HepG2 (cell line): ENCODE measurements around the gene DYNC2LI1. TPM values are rescaled to one million over a fixed set of nuclear protein-coding genes. Genes with fewer than 3 reads are reported as not detected.
A peak's percentile ranks its signal among the peaks of the same experiment; 100 is the strongest.

Experiments used
- CCAR2 ChIP-seq: fragments of 200-400 bp; formaldehyde crosslinking; optimal IDR thresholded peaks from 2 replicates; pipeline ENCODE3; 2018; ENCODE audit warnings: low read depth, mild to moderate bottlenecking, low read length, moderate library complexity
- FLYWCH1 ChIP-seq: sonication (generic); formaldehyde crosslinking; IDR thresholded peaks from 2 replicates; pipeline ENCODE4 v1.8.1; 2023; ENCODE audit warnings: mild to moderate bottlenecking, missing genetic modification reagents
- NFKB2 ChIP-seq: sonication (generic); formaldehyde crosslinking; IDR thresholded peaks from 2 replicates; pipeline ENCODE4 v1.4.0; 2020; ENCODE audit warnings: missing genetic modification reagents, borderline replicate concordance
- ONECUT2 ChIP-seq: sonication (generic); formaldehyde crosslinking; IDR thresholded peaks from 2 replicates; pipeline ENCODE4 v1.4.0; 2020; ENCODE audit warnings: missing genetic modification reagents
- POLR2A ChIP-seq, 2 experiments: IDR thresholded peaks; 2 replicates each; pipeline ENCODE4 v1.6.1; 2011; ENCODE audit warnings: low read depth in 2 of 2, low read length in 2 of 2, mild to moderate bottlenecking in 1 of 2, moderate library complexity in 1 of 2; ENCODE audit not compliant: insufficient read depth in 1 of 2
- SP1 ChIP-seq, 2 experiments: fragments of 450-650 bp in 1 of 2; sonication (generic) in 1 of 2; formaldehyde crosslinking in 1 of 2; IDR thresholded peaks; 2 replicates each; pipeline versions ENCODE4 v1.4.0 to v1.6.1; 2016 to 2020; ENCODE audit warnings: missing genetic modification reagents in 1 of 2
- ZBTB20 ChIP-seq: sonication (generic); formaldehyde crosslinking; IDR thresholded peaks from 2 replicates; pipeline ENCODE4 v1.8.1; 2023; ENCODE audit warnings: missing genetic modification reagents, low read depth, mild to moderate bottlenecking, borderline replicate concordance
- ZNF143 ChIP-seq: sonication (generic); formaldehyde crosslinking; IDR thresholded peaks from 2 replicates; pipeline ENCODE4 v1.4.0; 2020; ENCODE audit warnings: missing genetic modification reagents
- ZNF160 ChIP-seq: sonication (generic); formaldehyde crosslinking; IDR thresholded peaks from 2 replicates; pipeline ENCODE4 v1.8.0; 2022; ENCODE audit warnings: mild to moderate bottlenecking, inconsistent platforms, missing genetic modification reagents
- ZNF235 ChIP-seq: sonication (generic); formaldehyde crosslinking; IDR thresholded peaks from 2 replicates; pipeline ENCODE4 v1.8.1; 2023; ENCODE audit warnings: mild to moderate bottlenecking, missing genetic modification reagents, borderline replicate concordance
- ZNF7 ChIP-seq: IDR thresholded peaks from 2 replicates; pipeline ENCODE4 v1.6.1; 2016; ENCODE audit warnings: missing biosample characterization, missing genetic modification reagents
- polyA plus RNA-seq, 8 experiments: library from polyadenylated mRNA; depleted of rRNA in 3 of 8; stranded (reverse) in 7 of 8; unstranded in 1 of 8; fragments of >200 nt; fragmentation: Illumina TruSeq in 4 of 8; extraction: Trizol in 4 of 8; gene quantifications; 2 replicates each; pipeline versions ENCODE4 v1.2.1 to v1.2.3, GENCODE V29; 2011 to 2016; ENCODE audit warnings: low read depth in 4 of 8, missing spikeins in 1 of 8, mixed read lengths in 1 of 8; ENCODE audit not compliant: insufficient read depth in 1 of 8
- total RNA-seq, 5 experiments: library from RNA; depleted of rRNA; stranded (reverse); fragments of >200 nt; fragmentation: Illumina TruSeq; extraction: Trizol; gene quantifications; 2 replicates each; pipeline ENCODE4 v1.2.3, GENCODE V29; 2016; ENCODE audit warnings: low read depth in 1 of 5
- TF ChIP-seq, protein P1 (sequence below): sonication (generic); formaldehyde crosslinking; IDR thresholded peaks from 2 replicates; pipeline ENCODE4 v1.8.0; 2022; ENCODE audit warnings: mild to moderate bottlenecking, missing genetic modification reagents, moderate library complexity
- TF ChIP-seq, protein P2 (sequence below): sonication (generic); formaldehyde crosslinking; IDR thresholded peaks from 2 replicates; pipeline ENCODE4 v1.4.0; 2020; ENCODE audit warnings: missing genetic modification reagents
- TF ChIP-seq, protein P3 (sequence below): sonication (generic); formaldehyde crosslinking; IDR thresholded peaks from 2 replicates; pipeline ENCODE4 v1.5.0; 2020; ENCODE audit warnings: missing genetic modification reagents
- TF ChIP-seq, protein P4 (sequence below): sonication (generic); formaldehyde crosslinking; IDR thresholded peaks from 2 replicates; pipeline ENCODE4 v1.4.0; 2020; ENCODE audit warnings: low read depth, mild to moderate bottlenecking, missing genetic modification reagents
- TF ChIP-seq, protein P5 (sequence below): sonication (generic); formaldehyde crosslinking; IDR thresholded peaks from 2 replicates; pipeline ENCODE4 v1.8.1; 2023; ENCODE audit warnings: mild to moderate bottlenecking, missing genetic modification reagents

The DYNC2LI1 gene
- total and polyA plus RNA-seq, 2 of the 13 experiments (the other 11 are each of a cell fraction or from before 2014, with no cell fraction given): 16.9 to 23.2 TPM

DNA sequence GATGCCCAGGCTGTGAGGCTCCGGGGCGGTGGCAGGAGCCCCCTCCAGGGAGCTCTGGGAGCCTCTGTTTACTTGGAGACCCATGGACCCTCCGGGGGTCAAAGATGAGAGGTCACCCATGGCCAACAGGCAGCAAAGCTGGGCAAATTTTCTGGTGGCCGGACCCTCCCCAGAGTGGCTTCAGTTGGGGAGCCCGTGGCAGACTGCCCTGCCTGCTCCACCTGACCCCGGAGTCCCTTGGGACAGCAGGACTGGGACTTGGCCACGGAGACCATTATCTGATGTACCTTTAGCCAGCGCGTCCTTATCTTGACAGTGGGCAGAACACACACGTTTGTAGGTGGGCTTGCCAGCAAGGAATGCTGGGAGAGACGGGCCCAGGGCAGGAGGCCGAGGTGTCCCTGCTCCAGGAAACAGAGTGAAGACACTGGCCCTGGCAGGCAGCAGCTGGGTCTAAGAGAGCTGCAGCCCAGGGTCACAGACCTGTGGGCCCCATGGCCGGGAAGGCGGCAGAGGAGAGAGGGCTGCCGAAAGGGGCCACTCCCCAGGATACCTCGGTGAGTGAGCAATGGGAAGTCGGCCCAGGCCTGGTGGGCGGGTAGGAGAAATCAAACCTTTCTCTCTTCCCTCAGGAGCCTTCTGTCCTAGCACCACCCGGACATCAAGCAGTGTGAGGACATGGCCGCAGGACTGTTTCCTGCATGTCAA lies 64.9 kb downstream of the DYNC2LI1 start, which contains the start of the genes ABCG5 and ABCG8 (continued):
- TF ChIP-seq, protein P1, sequence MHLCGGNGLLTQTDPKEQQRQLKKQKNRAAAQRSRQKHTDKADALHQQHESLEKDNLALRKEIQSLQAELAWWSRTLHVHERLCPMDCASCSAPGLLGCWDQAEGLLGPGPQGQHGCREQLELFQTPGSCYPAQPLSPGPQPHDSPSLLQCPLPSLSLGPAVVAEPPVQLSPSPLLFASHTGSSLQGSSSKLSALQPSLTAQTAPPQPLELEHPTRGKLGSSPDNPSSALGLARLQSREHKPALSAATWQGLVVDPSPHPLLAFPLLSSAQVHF: no peak
- TF ChIP-seq SP1 (IDR thresholded peaks at IDR 0.05): no peak
- peak; percentile 82 for TF ChIP-seq SP1 (CRISPR knock-in tag; IDR thresholded peaks at IDR 0.05)
- peak; percentile 44; the same call in 1 of the 2 replicates for TF ChIP-seq ZBTB20 (CRISPR knock-in tag)
- TF ChIP-seq, protein P2, sequence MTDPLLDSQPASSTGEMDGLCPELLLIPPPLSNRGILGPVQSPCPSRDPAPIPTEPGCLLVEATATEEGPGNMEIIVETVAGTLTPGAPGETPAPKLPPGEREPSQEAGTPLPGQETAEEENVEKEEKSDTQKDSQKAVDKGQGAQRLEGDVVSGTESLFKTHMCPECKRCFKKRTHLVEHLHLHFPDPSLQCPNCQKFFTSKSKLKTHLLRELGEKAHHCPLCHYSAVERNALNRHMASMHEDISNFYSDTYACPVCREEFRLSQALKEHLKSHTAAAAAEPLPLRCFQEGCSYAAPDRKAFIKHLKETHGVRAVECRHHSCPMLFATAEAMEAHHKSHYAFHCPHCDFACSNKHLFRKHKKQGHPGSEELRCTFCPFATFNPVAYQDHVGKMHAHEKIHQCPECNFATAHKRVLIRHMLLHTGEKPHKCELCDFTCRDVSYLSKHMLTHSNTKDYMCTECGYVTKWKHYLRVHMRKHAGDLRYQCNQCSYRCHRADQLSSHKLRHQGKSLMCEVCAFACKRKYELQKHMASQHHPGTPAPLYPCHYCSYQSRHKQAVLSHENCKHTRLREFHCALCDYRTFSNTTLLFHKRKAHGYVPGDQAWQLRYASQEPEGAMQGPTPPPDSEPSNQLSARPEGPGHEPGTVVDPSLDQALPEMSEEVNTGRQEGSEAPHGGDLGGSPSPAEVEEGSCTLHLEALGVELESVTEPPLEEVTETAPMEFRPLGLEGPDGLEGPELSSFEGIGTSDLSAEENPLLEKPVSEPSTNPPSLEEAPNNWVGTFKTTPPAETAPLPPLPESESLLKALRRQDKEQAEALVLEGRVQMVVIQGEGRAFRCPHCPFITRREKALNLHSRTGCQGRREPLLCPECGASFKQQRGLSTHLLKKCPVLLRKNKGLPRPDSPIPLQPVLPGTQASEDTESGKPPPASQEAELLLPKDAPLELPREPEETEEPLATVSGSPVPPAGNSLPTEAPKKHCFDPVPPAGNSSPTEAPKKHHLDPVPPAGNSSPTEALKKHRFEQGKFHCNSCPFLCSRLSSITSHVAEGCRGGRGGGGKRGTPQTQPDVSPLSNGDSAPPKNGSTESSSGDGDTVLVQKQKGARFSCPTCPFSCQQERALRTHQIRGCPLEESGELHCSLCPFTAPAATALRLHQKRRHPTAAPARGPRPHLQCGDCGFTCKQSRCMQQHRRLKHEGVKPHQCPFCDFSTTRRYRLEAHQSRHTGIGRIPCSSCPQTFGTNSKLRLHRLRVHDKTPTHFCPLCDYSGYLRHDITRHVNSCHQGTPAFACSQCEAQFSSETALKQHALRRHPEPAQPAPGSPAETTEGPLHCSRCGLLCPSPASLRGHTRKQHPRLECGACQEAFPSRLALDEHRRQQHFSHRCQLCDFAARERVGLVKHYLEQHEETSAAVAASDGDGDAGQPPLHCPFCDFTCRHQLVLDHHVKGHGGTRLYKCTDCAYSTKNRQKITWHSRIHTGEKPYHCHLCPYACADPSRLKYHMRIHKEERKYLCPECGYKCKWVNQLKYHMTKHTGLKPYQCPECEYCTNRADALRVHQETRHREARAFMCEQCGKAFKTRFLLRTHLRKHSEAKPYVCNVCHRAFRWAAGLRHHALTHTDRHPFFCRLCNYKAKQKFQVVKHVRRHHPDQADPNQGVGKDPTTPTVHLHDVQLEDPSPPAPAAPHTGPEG (CRISPR knock-in tag): 0 out of 2 replicates have a peak, but pooled peaks have one; percentile 80
- TF ChIP-seq ZNF160 (CRISPR knock-in tag): peak; percentile 60; the same call in 1 of the 2 replicates
- TF ChIP-seq CCAR2: no peak
- peak; percentile 87 for TF ChIP-seq ZNF143 (CRISPR knock-in tag)
- no peak; the same call in 1 of the 2 replicates for TF ChIP-seq ONECUT2 (CRISPR knock-in tag)
- no peak for TF ChIP-seq ZNF7 (CRISPR knock-in tag)
- TF ChIP-seq, protein P3, sequence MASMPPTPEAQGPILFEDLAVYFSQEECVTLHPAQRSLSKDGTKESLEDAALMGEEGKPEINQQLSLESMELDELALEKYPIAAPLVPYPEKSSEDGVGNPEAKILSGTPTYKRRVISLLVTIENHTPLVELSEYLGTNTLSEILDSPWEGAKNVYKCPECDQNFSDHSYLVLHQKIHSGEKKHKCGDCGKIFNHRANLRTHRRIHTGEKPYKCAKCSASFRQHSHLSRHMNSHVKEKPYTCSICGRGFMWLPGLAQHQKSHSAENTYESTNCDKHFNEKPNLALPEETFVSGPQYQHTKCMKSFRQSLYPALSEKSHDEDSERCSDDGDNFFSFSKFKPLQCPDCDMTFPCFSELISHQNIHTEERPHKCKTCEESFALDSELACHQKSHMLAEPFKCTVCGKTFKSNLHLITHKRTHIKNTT (CRISPR knock-in tag): no peak
- TF ChIP-seq, protein P4, sequence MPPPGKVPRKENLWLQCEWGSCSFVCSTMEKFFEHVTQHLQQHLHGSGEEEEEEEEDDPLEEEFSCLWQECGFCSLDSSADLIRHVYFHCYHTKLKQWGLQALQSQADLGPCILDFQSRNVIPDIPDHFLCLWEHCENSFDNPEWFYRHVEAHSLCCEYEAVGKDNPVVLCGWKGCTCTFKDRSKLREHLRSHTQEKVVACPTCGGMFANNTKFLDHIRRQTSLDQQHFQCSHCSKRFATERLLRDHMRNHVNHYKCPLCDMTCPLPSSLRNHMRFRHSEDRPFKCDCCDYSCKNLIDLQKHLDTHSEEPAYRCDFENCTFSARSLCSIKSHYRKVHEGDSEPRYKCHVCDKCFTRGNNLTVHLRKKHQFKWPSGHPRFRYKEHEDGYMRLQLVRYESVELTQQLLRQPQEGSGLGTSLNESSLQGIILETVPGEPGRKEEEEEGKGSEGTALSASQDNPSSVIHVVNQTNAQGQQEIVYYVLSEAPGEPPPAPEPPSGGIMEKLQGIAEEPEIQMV (CRISPR knock-in tag): no peak; the same call in 1 of the 2 replicates
- peak; percentile 79; the same call in 1 of the 2 replicates for TF ChIP-seq ZNF235
- peak; percentile 78; the same call in 1 of the 2 replicates for TF ChIP-seq NFKB2 (CRISPR knock-in tag)
- TF ChIP-seq, protein P5, sequence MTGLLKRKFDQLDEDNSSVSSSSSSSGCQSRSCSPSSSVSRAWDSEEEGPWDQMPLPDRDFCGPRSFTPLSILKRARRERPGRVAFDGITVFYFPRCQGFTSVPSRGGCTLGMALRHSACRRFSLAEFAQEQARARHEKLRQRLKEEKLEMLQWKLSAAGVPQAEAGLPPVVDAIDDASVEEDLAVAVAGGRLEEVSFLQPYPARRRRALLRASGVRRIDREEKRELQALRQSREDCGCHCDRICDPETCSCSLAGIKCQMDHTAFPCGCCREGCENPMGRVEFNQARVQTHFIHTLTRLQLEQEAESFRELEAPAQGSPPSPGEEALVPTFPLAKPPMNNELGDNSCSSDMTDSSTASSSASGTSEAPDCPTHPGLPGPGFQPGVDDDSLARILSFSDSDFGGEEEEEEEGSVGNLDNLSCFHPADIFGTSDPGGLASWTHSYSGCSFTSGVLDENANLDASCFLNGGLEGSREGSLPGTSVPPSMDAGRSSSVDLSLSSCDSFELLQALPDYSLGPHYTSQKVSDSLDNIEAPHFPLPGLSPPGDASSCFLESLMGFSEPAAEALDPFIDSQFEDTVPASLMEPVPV: no peak
- no peak for TF ChIP-seq FLYWCH1 (CRISPR knock-in tag)
- TF ChIP-seq POLR2A (IDR thresholded peaks at IDR 0.05; ENCODE audit: insufficient read depth in 1 of 2, low read depth in 2 of 2, low read length in 2 of 2): peak; percentile 69 to 71; a peak in 3 of 4 replicates
